GM12801 (cell line): ENCODE data around the gene LRRC3C.

Experiments used
- TF ChIP-seq, protein P1 (sequence below): IDR thresholded peaks from one replicate; pipeline ENCODE4 v1.5.1; 2011; ENCODE audit warnings: control low read depth; ENCODE audit not compliant: insufficient read length; ENCODE audit errors: extremely low read depth

The LRRC3C gene

DNA sequence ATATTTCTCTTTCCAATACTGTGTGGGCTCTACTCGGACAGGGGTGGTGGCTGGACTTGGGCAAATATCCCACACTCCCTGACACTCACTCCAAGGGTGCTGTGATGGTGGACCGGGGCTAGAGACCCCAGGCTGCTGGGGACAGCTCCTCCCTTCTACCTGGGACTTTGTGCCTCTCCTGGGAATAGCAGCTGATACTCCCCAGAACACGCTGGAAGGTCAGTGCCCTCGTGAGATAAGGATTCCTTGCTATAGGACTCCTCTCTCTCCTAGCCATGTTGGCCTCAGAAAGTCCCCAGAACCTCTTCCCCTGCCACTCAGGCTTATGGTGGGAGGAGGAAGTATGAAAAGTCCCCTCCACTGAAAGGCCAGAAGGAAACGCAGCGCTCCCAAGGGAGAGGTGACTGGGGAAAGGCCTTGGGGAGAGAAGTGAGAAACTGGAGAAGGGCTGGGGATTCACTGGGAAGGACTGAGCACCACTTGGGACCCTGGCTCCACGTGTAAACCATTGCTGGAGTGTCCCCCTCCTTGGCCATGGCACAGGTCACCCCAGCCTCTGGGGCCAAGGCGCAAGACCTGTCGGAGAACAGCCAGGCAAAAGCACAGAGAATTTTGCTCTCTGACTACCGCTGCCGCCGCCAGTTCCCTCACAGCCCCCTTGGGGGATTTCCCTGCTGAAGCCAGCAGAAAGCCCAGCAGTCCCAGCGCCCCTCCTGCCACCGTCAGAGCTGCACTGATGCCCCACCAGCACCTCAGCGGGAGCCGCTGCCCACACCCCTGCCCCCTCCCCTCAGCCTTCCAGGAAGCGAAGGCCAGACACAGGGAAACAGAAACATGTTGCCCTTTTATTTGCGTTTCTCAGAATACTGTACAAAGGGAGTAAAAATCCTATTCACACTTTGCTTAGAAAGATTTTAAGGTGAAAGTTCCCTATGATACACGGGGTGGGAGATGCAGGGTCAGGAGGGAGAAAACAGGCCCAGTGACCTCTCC lies 7.0 kb upstream of the LRRC3C start:
- TF ChIP-seq, protein P1, sequence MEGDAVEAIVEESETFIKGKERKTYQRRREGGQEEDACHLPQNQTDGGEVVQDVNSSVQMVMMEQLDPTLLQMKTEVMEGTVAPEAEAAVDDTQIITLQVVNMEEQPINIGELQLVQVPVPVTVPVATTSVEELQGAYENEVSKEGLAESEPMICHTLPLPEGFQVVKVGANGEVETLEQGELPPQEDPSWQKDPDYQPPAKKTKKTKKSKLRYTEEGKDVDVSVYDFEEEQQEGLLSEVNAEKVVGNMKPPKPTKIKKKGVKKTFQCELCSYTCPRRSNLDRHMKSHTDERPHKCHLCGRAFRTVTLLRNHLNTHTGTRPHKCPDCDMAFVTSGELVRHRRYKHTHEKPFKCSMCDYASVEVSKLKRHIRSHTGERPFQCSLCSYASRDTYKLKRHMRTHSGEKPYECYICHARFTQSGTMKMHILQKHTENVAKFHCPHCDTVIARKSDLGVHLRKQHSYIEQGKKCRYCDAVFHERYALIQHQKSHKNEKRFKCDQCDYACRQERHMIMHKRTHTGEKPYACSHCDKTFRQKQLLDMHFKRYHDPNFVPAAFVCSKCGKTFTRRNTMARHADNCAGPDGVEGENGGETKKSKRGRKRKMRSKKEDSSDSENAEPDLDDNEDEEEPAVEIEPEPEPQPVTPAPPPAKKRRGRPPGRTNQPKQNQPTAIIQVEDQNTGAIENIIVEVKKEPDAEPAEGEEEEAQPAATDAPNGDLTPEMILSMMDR = no peak

DNA sequence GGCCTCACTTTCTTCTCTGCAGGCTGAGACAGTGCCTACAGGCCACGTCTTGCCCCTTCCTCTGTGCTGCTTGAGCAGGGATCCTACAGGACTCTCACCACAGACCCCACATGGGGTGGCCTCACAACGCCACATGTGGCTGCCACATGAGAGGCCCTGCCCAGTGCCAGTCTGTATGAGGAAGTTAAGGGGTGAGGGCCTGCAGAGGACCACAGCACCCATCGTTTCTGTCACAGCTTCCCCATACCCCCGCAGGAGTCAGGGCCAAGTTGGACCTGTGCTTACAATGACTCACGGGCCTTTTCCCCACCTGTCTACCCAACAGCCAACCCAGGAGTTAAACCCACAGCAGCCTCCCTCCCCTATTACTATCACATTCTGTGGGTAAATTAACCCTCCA lies 6.2 kb upstream of the LRRC3C start:
- TF ChIP-seq, protein P1 = no peak

DNA sequence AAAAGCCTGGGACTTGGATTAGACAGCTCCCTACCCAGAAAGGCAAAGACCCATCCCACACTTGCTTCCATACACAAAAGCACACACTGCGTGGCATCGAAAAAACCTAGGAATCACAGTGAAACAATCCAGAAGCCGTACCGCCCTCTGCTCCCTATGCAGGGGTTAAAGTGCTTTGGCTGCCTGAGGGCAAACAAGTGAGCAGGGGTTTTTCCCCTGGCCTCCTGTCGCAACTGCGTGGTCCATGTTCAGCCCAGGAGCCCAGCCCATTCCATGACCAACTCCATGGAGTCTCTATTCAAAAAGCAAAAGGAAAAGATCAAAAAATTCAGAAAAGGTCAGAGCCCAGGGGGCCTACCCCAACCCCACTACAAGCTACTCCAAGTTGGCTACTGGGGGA lies 5.5 kb upstream of the LRRC3C start:
- TF ChIP-seq, protein P1 = no peak

DNA sequence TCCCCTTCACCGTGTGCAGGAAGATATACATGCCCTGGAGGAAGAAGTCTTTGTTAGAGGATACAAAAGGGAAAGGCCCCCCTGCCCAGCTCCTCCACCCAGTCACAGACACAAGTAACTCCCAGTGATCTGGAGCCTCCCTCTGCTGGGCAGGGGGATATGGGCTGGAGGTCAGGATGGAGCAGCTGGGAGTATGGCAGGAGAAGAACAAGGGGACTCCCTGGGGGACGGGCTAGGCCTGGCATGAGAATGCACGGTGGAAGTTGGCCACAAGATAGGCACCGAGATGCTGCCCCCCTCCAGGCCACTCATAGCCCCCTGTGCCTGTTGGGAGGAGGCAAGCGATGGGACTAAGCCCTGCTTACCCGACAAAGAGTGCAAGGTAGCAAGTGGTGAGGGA lies 4.3 kb upstream of the LRRC3C start:
- TF ChIP-seq, protein P1 = no peak

DNA sequence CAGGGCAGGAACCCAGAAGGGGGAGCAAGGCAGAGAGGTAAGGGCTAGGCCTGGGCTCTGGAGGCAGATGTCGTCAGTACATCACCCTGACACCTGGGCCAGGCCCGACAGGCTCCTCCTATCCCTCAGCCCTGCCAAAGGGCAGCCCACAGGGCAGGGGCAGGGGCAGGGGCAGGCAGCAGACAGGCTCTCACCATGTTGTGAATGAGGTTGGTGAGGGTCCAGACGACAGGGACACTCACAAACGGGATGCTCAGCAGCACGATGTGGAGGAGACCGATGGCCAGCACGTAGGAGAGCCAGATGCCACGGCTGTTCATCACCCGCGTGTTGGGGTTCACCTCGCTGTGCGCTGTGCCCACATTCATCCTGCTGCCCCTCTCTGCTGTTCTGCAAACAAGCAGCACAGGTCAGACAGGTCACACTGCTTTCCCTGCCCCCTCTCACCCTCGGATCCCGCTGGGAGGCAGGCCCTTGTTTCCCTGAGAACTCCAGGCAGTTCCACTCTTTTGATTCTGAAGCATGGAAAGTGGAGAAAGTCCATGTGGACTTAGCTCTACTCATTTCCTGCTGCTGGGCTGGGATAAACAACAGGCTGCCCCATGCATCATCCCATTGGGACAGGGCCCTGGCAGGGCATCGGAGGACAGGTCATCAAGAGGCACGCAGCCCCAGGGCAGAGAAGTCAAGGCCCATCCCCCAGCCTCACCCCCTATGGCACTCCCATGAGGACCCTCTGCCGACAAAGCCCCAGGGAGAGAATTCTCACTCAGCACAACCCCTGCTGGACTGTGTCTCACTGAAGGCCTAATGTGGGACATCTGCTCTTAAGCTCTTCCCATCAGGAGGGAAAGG lies 3.5 kb upstream of the LRRC3C start:
- TF ChIP-seq, protein P1 = no peak

DNA sequence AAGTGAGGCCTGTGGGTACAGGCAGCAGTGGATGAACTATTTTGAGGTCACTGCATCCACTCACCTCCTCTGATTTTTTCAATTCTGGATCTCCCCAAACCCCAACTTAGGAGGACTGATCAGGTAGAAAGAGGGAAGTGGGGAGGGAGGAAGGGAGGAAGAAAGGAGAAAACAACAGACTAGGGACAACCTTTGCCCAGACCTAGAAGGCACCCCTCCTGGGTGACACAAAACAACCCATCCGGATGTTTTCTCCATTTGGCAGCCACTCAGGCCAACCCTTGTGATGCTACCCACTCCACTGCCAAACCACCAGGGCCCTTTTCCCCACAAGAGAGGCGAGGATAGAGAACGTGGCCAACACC lies 2.9 kb upstream of the LRRC3C start:
- TF ChIP-seq, protein P1 = no peak
